Cardiac ventricle fibroblast (primary cell): ENCODE measurements around the gene POMC. TPM values are rescaled to one million over a fixed set of nuclear protein-coding genes. Genes with fewer than 3 reads are reported as not detected.

Experiments
- total RNA-seq: library from RNA; depleted of rRNA; stranded (reverse); fragments of >200 nt; gene quantifications from 2 replicates; pipeline ENCODE4 v1.2.3, GENCODE V29; 2015

POMC gene
- total RNA-seq, result 2.1 and 5.2 TPM in 2 replicates

DNA sequence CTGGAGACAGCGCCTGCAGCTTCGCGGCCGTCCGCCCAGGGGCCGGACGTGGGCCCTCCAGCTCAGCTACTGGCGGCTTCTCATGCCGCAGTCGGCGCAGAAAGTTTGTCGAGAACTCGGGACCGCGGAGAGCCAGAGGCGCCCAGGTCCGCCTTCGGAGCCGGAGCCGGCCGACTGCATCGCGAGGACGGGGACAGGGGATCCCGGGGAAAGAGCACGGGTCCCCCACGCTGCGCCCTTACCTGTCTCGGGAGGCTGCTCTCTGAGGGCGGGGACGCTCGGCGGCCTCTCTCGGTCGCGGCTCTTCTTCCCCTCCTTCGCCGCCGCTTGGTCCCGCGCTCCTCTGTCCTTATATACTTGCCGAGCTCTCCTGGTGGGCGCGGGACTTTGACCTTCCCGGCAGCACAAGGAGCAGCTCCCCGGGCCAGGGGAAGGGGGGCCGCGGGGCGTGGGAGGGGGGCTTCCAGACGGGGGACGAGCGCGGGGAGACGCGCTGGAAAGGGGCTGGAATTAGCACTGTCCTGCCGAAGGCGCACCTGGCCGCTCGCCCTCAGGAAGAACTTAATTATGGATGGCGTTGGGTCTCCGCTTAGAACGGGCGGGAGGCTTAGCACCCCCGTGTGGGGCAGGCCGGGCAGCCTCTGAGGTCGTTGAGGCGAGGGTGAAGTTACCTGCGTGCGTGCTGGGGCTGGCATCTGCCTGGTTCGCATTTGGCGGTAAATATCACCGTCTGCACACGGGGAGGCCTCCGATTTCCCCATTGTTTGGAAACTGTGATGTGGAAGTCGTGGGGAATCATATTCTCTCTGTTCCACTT lies at the start of gene POMC:
POMC (minus strand) TSS at position 325 of the 817 bp plus-strand sequence. CDS start 3,808 bp downstream, outside the sequence.

Other genes starting within 250 kb of the POMC start
- 61.9 and 66.8 TPM in 2 replicates for gene ADCY3, start 248.3 kb downstream of the POMC start, total RNA-seq
- 1.9 and 2.9 TPM in 2 replicates for gene DNAJC27, start 196.6 kb downstream of the POMC start, total RNA-seq
- 0.24 and 0.50 TPM in 2 replicates for gene EFR3B, start 126.5 kb downstream of the POMC start, total RNA-seq
- 6.0 and 7.5 TPM in 2 replicates for gene DNMT3A, start 173.3 kb upstream of the POMC start, total RNA-seq